GM18870 (cell line): ENCODE data around the gene LILRA6.
"Not testable (repeated sequence)": the region's sequence is repeated elsewhere in the genome, so short reads cannot be mapped to it uniquely, and the experiment has no call there.

Experiments used
- ATAC-seq: cut with Tn5 transposase; IDR thresholded peaks from one replicate; pipeline ENCODE4 v1.9.1; 2021; ENCODE audit warnings: moderate library complexity; ENCODE audit not compliant: unreplicated experiment

The LILRA6 gene

DNA sequence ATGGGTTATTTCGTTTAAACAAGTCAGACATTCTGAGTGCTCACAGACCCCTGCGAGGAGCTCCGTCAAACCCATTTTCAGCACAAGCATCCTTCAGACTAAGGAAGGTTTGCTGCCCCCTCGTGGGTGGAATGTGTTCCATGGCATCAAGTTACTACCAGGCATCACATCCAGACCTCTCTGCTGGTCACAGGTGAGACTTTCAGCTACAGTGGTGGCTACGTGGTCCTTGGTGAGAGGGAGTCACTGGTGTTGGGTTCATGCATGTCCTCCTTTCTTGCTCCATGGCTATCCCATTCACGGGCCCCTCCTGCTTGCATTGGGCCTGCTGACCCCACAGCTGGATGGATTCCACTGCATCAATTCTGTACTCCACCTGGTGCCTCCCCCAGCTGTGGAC is 23.5 kb upstream of the LILRA6 start:
- ATAC-seq = no peak

DNA sequence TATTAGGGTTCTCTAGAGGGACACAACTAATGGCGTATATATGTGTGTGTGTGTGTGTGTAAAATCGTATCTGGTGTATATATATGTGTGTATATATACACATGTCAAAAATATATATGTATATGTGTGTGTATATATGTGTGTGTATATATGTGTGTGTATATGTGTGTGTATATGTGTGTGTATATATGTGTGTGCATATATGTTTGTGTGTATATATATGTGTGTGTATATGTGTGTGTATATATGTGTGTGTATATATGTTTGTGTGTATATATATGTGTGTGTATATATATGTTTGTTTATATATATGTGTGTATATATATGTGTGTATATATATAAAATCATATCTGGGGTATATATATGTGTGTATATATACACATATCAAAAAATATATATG is 19.9 kb upstream of the LILRA6 start:
- ATAC-seq = no peak

DNA sequence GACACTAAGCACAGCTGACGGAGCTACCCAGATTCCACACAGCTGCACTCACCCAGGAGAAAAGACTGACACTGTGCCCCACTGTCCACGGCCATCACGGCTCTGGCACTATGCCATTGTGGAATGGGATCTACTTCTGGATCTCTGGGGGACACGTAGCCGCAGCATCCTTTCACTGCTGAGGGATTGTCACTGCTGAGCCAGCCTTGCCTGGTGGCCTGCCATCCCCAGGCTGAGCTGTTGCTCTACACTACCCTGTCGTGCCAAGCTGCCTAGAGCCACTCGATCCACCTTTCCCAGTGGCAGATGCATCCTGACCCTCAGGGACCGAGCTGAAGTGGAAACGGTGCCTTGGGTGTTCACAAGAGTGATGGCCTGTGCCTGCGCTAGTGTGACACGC is 19.5 kb upstream of the LILRA6 start:
- ATAC-seq = no peak

DNA sequence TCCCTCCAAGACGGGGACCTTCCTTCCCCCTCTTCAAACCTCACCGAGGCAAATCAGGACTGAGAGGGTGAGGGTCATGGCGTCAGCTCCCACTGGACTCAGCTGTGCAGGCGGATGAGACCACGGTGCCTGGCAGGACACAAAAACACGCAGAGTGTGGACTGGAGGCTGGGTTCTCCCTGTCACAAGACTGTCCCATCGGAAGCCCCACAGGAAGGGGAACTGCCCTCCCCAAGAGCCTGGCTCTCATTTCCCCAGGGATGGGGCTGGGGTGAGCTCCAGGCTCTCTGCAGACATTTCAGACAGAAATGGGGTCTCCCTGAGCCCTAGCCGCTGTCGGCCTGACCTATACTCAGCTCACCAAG is 14.5 kb upstream of the LILRA6 start, which contains the start of gene LILRB5:
Gene LILRB5, minus strand, starts transcription at position 158 of the 365 bp plus-strand sequence. Its CDS starts 80 bp downstream, at position 78.
- no peak for ATAC-seq

DNA sequence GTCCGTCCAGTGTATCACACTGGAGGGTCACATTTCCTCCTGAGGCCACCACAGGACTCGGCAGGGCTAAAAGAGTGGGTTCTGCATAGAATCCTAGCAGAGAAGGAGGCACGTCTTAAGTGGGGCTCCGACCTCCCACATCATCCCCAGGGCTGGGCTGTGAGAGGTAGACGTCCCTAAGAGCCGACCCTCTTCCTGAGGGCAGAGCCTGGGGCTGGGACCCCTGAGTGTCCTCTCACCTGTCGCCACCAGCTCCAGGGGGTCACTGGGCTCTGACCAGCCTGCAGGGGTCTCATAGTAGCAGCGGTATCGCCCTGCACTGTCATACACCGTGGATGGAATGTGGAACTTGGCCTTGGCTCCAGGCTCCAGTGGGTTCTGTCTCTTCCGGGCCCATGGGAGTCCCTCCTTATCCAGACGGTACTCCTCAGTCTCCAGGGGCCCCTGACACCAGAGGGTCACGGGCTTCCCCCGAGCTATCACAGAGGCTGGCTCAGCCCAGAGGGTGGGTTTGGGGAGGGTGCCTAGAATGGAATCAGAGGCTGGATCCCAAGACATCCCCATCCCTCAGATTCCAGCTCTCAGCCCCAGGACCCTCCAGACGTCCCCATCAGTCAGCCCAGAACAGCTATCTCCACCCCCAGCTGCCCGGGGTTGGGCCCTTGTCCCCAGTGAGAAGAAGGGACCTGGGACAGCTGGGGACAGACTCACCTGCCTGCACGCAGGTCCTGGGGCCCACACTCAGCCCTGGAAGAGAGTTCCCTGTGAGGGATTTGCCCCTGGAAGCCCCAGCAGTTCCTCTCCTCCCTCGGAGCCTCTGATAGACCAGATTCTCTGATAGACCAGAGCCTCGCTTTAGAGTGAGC is 13.9 kb upstream of the LILRA6 start:
- ATAC-seq = no peak

DNA sequence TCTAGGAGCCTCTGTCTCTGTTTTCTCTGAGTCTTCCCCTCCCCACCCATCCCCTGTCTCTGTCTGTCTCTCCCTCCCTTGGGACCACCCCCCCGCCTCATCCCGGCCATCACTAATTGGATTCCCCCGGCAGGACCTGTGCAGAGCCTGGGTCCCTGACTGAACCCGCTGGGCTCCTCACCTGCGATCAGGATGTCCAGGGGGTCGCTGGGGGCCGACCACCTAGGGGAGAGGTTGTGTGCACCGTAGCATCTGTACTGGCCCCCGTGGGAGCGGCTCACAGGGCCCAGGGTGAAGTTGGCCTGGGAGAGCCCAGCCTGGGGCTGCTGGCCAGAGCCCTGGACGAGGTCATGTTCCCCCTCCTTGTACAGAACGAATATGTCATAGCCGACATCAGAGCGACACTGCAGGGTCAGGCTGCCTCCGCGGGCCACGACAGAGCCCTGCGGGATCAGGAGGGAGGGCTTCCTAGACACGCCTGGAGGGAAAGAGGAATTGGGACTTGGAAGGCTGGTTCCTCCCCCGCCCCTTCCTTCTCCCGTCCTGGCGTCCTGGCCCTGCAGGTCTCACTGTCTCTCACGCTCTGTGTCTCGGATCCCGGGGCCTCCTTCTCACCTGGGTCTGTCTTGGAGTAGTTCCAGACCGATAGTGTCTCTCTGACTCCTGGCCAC is 12.7 kb upstream of the LILRA6 start:
- ATAC-seq = no peak

DNA sequence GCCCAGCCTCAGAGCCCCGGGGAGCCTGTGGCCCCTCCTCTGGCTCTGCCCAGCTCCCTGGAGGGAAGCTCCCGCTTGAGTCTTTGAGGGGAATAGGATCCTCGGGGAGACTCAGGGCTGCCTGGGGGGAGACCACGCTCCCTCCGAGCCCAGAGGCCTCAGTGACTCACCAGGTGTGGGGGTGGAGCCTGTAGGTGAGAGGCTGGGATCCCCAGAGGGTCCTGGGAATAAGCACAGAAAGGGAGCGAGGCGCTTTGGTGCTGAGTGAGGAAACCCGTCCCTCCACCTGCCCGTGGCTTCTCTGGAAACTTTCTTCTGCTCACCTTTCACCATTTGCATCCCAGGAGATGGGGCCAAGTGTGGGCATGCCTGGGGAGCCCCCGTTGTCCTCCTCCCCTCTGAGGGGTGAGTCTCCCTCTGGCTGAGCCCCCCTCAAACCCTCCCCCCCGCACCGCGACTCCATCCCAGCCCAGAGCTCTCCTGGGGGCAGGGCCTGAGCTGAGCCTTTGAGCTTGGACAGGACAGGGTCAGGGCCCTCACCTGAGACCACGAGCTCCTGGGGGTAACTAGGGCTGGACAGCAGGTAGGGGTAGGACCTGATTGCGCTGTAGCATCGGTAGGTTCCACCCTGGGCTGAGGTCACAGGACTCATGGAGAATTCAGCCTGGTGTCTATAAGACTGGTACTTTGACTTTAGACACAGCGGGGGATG is 11.8 kb upstream of the LILRA6 start:
- no peak for ATAC-seq

DNA sequence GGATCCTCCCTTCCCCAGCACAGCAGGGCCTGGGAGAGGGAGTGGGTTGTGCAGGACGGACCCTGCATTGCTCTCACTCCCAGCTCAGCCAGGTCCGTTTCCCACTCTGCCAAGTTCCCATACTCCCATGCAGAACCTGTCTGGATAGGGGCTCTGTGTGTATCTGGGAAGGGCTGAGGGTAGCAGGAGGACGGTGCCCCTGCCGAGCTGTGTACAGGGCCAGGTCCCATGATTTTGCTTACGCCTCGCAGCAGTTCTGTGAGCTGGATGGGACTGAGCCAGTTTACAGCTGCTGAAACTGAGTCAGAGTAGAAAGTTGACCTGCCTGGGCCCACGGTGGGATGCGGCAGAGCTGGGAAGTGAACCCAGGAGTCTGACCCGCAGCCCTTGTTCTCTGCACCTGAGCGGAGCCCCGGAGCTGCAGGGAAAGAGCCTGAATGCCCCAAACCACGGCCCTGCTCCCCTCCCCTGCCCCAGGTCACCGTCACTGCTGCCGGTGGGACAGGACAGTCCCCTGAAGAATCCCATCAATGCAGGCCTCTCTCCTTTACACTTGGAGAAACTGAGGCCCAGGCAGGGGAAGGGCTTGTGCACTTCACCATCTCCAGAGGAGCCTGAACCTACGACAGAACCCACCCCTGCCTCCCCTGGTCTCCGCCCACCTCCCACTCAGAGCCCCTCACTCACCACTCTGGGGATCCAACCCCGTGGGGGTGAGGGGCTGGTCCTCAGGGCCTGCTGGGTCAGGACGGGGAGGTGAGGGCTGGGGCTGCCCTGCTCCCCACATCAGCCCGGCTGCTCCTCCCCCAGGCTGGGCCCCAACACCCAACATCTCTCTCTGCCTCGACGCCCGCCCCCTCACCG is 11.0 kb upstream of the LILRA6 start:
- ATAC-seq = no peak

DNA sequence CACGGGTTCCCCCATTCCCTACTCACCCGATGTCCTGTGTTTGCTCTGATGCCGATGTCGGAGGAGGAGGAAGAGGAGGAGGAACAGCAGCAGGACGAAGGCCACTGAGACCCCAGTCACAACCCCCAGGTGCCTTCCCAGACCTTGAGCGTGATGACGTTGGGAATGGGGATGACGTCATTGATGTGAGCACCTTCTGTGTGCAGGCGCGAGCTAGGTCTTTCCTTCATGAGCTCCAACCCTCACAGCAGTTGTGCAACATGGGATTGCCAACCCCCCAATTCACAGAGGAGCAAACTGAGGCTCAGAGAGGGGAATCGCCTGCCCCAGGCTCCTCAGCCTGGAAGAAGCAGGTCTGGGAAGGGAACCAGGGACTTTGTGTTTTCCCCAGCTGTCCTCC is 10.3 kb upstream of the LILRA6 start:
- no peak for ATAC-seq

DNA sequence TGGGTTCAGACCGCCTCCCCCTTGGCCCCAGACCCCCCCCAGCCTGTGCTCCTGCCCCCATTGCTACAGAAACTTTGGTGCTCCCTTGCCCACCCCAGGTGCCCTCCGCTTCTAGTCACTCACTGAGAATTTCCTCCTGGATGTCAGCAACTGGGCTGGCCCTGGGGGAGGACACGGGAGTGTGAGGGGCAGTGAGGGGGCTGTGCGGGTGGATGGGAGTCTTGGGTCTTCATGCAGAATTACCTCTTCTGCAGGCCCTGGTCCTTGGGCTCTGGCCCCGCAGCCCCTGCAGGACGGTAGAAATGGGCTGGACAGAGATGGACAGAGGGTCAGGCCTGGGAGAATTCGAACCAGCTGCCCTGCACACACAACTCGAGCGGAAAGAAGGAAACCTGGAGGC is 9.7 kb upstream of the LILRA6 start:
- ATAC-seq = no peak

DNA sequence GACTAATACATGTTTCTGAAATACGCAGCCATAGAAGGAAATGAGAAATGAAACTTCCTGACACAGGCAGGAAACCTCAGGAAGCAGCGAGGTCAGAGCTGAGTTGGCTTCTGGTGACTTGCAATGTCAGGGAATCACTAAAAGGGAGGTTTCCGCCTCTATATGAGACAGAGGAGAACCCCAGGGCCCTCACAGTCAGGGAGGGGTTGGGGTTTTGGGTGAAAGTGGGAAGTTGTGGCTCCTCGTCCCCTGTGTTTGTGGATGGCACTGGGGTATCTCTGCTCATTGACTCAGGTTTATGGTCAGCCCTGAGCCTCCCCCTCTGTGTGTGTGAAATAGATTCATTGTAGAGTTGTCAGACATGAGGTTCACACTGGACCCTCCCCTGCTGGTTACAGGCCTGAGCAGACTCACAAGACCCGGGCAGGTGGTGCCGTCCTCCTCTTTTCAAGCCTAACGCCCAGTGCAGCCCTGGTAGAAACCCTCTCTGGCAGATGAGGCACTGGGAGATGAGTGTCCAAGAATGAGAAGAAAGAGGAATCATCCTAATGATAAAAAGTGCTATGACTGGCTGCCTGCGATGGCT is 5.5 kb upstream of the LILRA6 start:
- no peak for ATAC-seq

DNA sequence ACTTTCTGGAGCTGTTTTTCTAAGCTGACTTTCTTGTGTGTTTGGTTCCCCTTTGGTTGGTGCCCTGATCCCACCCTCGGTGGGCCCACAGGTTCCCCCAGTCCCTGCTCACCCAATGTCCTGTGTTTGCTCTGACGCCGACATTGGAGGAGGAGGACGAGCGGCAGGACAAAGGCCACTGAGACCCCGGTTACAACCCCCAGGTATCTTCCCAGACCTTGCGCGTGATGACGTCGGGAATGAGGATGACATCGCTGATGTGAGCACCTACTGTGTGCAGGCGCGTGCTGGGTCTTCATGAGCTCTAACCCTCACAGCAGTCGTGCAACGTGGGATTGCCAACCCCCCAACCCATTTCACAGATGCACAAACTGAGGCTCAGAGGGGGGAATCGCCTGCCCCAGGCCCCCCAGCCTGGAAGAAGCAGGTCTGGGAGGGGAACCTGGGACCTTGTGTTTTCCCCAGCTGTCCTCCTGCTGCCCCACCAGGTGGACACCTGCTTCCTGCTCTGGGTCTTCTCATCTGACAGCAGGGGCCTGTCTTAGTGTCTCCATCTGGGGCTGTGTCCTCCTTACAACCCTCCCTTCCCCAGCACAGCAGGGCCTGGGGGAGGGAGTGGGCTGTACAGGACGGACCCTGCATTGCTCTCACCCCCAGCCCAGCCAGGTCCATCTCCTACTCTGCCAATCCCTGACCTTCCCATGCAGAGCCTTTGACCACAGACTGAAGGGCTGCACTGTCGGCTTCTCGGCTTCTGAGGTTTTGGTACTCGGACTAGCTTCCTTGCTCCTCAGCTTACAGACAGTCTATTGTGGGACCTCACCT is 4.7 kb upstream of the LILRA6 start:
- ATAC-seq = no peak

DNA sequence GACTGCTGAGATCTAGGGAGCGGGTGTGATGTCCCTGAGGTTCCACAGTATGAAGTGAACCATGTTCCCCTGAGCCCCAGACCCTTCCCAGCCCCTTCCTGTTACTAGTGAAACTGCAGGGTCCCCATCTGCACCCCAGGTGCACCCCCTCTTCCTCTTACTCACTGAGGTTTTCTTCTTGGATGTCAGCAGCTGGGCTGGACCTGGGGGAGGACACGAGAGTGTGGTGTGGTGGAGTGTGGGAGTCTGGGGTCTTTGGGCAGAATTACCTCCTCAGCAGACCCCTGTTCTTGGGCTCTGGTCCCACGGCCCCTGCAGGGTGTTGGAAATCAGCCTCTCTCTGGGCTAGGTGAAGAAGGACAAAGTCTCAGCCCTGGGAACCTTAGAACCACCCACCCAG is 3.3 kb upstream of the LILRA6 start:
- no peak for ATAC-seq

DNA sequence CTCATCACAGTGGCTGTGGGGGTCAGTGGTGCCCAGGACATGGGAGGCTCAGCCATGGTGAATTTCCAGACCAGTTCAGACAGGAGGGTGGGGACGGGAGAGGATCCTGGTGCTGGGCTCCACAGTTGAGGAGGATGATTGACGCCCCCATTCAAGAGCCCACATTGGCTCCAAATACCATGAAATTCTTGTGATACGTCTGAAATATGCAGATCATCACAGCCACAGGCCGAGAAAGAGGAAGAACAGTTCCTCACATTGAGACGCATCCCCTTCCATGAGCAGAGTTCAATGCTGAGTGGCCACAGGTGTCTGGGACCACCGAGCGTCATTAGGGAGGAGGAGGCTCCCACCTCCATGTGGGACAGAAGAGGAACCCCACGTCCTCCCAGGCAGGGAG is 1.2 kb upstream of the LILRA6 start:
- ATAC-seq = not testable (repeated sequence)

DNA sequence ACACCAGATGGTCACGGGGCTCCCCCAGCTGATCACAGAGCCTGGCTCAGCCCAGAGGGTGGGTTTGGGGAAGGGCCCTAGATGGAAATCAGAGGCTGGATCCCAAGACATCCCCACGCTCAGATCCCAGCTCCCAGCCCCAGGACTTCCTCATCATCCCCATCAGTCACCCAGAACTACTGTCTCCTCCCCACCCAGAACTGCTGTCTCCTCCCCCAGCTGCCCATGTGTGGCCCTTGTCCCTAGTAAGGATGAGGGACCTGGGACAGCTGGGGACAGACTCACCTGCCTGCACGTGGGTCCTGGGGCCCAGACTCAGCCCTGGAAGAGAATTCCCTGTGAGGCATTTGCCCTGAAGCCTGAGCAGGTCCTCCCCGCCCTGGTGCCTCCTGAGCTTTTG is 356 bp downstream of the LILRA6 start:
- ATAC-seq = not testable (repeated sequence)

DNA sequence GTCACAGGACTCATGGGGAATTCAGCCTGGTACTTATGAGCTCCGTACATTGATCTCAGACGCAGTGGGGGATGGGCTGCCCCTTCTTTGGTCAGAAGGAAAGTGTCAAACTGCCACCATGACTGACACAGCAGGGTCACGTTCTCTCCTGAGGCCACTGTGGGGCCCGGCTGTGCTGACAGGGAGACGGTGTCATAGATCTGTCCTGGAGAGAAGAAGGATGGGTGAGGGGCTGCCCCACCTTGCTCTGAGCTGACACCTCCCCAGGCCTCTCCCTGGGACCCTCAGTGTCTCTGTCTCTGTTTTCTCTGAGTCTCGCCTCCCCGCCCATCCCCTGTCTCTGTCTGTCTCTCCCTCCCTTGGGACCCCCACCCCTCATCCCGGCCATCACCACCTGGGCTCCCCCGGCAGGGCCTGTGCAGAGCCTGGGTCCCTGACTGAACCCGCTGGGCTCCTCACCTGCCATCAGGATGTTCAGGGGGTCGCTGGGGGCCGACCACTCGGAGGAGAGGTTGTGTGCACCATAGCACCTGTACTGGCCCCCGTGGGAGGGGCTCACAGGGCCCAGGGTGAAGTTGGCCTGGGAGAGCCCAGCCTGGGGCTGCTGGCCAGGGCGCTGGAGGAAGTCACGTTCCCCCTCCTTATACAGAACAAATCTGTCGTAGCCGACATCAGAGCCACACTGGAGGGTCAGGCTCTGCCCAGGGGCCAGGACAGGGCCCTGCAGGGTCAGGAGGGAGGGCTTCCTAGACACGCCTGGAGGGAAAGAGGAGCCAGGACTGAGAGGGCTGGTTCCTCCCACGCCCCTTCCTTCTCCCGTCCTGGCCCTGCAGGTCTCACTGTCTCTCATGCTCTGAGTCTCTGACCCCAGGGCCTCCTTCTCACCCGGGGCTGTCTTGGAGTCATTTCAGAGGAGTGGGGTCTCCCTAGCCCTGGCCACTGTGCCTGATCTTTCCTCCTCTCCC is 1.9 kb downstream of the LILRA6 start:
- not testable (repeated sequence) for ATAC-seq

DNA sequence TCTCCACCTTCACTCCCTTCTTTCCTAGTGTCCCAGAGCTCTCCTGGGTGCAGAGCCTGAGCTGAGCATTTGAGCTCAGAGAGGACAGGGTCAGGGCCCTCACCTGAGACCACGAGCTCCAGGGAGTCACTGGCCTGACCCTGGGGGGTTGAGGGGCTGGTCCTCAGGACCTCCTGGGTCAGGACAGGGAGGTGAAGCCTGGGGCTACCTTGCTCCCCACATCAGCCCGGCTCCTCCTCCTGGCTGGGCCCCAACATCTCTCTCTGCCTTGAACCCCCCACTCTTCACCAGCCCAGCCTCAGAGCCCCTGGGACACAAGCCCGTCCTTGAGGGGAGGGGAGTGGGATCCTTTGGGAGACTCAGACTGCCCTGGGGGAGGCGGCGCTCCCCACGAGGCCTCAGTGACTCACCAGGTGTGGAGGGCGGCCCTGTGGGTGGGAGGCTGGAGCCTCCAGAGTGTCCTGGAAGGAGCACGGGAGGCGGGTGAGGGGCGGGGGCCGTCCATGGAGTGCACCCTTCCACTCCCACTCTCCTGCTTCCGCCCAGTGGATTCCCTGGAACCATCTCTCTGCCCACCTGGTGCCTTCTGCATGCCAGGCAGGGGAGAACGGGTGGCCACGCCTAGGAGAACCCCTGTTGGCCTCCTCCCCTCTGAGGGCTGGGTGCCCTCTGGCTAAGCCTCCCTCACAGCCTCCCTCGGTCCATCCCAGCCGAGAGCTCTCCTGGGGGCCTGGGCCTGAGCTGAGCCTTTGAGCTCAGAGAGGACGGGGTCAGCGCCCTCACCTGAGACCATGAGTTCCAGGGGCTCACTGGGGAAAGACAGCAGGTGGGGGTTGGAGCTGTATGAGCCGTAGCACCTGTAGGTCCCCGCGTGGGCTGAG is 2.9 kb downstream of the LILRA6 start:
- not testable (repeated sequence) for ATAC-seq
